ENCODE data around the gene ELMO3.

ELMO3 gene

GRCh38 chr16:67199808-67200198 is 872 bp downstream of the ELMO3 start:
- DNase-seq (ENCODE audit: low read depth), result no peak

DNA sequence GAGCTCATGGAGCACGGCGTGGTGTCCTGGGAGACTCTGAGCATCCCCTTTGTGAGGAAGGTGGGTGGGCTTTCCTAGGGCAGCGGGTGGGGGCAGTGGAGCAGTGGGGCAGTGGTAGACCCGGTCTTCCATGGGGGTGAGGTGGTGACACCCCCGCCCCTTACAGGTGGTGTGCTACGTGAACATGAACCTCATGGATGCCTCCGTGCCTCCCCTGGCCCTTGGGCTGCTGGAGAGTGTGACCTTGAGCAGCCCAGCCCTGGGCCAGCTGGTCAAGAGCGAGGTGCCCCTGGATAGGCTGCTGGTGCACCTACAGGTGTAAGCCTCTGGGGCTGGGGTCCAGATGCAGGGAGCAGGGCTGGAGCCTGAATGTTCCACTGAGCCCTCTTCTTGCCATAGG is 1.6 kb downstream of the ELMO3 start:
- no peak for DNase-seq (ENCODE audit: low read depth)

DNA sequence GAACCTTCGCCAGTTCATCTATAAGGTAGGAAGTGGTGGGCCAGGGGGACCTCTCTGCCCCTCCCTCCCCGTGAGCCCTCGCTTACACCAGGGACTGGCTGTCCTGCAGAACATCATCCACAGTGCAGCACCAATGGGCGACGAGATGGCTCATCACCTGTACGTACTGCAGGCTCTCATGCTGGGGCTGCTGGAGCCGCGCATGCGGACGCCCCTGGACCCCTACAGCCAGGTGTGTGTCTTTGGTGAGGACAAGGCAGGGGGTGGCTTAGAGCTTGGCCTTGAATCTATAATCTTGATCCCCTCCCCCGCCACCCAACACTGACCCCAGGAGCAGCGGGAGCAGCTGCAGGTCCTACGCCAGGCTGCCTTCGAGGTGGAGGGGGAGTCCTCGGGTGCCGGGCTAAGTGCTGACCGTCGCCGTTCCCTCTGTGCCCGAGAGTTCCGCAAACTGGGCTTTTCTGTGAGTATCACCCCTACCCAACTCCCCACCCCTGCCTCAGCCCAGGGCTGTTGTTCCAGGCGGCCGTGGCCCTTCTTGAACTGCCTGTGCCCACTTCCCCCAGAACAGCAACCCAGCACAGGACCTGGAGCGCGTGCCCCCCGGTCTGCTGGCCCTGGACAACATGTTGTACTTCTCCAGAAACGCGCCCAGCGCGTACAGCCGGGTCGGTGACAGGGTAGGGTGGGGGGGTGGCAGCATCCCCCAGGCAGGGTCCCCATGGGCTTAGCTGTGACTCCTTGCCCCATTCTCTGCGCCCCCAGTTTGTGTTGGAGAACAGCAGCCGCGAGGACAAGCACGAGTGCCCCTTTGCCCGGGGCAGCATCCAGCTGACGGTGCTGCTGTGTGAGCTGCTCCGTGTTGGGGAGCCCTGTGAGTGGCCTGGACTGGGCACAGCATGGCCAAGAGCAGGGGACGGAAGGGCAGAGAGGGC is 2.7 kb downstream of the ELMO3 start:
- DNase-seq (ENCODE audit: low read depth), result no peak

- DNase-seq (ENCODE audit: low read depth), result no peak
These were observed 3.5 kb downstream of the ELMO3 start for GRCh38 chr16:67202426-67202825.

GRCh38 chr16:67202956-67203493 is 4.1 kb downstream of the ELMO3 start:
- no peak for DNase-seq (ENCODE audit: low read depth)

DNA sequence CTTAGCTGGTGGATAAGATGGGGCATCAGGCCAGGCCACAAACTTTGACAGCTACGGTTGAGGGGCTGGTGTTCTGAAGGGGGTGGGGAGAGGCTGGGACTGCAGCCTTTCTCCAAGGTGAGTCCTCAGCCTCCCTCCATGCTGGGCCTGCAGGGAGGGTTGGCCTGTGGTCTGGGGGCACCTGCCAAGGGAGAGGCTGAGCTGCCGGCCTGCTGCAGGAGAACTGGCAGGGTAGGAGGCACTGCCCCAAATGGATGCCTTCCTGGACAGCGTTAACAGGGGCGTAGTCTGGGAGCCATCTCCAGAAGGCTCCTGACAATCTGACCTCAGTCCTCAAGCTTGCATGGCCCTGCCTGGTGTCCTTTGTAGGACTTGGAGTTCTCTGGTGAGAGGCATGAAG is 5.1 kb downstream of the ELMO3 start:
- DNase-seq (ENCODE audit: low read depth), result no peak

DNA sequence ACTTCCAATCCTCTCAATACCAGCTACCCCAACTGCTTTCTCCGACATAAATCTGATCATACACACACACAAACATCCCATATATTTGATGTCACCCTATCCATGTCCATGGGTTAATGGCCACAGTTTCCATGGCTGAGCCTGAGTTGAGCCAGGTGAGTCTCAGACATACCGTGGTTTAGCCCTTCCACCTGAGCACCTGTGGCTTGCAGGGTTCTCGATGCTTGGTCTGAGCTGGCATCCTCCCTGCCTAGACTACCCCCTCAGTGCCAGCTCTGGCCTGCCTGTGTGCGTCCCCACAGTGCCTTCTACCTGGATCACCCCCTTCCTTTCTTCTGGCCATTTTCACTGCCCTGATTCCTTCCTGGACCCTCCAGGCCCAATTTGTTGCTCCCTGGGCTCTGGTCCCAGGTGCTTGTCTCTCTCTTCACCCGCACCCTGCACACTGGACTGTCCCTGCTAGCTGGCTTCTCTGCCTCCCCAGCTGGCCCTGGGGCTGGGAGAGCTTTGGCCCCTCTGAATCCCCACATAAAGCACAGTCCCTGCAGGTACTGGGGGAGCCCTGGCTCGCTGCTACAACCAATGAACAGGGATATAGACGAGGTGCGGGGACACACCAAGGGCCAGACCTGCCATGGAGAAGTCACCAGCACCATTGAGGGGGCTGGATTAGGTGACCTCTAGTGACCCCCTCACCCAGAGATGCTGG is 7.4 kb downstream of the ELMO3 start:
- no peak for DNase-seq (ENCODE audit: low read depth)

- no peak for DNase-seq (ENCODE audit: low read depth)
These were observed 7.9 kb downstream of the ELMO3 start for GRCh38 chr16:67206838-67207248.

DNA sequence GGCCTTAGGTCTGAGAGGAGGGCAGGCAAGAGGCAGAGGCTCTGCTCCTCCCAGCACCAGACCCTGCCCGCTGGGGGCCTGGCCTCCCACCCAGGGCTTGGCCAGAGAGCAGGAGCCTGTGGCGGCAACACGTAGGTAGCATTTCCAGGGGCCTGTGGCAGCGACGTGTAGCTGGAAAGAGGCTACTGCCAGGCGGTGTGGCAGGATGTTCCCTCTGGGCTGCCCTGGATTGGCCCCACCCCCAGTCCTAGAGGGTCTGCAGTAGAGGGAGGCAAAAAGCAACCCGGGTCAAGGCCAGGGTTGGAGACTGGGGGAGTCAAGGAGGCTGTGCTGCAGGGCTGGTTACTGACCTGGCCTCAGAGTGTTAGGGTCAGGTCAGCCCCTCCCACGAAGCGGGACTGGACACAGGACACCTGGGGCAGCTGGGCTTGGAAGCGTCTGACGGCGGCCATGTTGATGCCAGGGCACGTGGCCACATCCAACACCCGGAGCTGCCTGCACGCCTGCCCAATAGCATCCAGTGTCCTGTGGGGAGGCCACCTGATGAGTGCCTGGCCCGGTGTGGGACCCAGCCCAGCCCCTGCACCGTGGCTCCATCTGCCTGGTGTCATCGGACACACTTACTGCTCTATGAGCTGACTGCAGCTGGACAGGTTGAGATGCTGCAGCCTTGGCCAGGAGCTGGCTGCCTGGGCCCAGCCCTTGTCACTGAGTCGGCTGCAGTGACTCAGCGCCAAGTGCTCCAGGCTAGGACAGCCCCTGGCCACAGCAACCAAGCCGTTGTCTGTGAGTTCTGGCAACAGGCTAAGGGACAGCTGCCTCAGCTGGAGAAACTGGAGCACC is 8.5 kb downstream of the ELMO3 start:
- peak; percentile 28 for DNase-seq (ENCODE audit: low read depth)

- no peak for DNase-seq (ENCODE audit: low read depth)
These were observed 9.4 kb downstream of the ELMO3 start for GRCh38 chr16:67208154-67208896.

DNA sequence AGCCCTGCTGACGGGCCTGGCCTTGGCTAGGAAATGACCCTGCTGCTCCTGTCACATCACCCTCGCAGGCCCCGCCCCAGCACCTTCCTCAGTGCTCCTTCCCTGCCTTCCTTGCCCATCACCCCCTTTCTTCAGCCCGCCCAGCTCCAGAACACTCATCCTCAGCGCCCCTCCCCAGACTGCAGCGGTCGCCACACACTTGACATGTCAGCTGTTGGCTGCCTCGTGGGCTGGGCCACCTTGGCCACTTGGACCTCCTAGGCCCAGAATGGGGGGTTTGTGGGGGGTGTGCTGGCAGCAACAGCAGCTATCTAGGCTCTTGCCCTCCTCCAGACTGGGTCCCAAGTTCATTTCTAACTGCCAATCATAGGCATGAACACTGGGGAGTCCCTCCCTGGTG is 10.6 kb downstream of the ELMO3 start:
- DNase-seq (ENCODE audit: low read depth), result no peak

GRCh38 chr16:67210069-67210937 is 11.4 kb downstream of the ELMO3 start:
- no peak for DNase-seq (ENCODE audit: low read depth)

- no peak for DNase-seq (ENCODE audit: low read depth)
These were observed 12.7 kb downstream of the ELMO3 start for GRCh38 chr16:67211674-67212073.

DNA sequence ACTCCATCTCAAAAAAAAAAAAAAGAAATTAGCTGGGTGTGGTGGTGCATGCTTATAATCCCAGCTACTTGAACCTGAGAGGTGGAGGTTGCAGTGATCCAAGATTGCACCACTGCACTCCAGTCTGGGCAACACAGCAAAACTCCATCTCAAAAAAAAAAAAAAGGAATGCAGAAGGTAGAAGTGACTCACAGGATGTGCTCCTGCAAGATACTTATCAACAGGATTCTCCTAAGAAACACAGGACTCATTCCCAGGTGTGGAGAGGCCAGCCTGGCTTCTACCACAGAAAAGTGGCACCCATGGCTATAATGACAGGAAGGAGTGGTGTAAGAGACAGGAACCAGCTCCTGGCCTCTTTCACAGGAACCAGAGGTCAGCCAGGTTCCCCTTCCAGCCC is 13.8 kb downstream of the ELMO3 start:
- DNase-seq (ENCODE audit: low read depth), result no peak

GRCh38 chr16:67213197-67214019 is 14.5 kb downstream of the ELMO3 start:
- DNase-seq (ENCODE audit: low read depth), result no peak

GRCh38 chr16:67215706-67216105 is 16.8 kb downstream of the ELMO3 start:
- DNase-seq (ENCODE audit: low read depth), result no peak

DNA sequence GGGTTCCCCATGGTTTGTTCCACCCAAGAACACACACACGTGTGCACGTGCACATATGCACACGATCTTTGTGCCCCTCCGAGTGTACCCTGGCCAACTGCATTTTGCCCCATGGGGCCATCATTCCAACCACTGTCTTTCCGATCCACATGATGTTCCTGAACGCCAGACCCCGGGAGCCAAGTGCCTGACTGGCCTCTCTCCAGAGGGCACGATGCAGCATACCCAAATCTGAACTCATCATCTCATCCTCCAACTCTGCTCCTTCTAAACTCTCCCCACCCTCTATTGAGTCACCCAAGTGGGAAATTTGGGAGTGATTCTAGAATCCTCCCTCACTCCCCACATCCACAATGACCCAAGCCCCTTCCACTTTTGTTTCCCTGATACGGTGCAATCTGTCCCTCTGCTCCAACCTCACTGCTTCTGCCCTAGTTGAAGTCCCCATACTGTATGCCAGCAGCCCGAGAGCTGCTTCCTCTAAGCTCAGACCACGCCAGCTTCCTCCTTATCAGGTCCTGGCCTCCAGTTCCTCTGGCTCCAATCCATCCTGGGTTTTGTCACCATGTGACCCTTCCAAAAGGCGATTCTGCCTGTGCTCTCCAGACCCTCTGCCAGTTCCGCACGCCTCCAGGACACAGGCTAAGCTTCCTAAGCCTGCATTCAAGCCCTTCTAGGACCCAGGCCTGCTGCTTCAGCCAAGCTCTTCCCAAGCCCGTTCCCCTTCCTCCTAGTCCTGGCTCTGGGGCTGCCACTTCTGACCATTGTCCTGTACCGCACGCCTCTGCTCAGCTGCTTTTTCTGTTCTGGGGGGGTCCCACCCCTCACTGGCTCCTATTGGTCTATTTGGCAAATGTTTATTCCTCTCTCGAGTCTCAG is 17.9 kb downstream of the ELMO3 start:
- no peak for DNase-seq (ENCODE audit: low read depth)

DNA sequence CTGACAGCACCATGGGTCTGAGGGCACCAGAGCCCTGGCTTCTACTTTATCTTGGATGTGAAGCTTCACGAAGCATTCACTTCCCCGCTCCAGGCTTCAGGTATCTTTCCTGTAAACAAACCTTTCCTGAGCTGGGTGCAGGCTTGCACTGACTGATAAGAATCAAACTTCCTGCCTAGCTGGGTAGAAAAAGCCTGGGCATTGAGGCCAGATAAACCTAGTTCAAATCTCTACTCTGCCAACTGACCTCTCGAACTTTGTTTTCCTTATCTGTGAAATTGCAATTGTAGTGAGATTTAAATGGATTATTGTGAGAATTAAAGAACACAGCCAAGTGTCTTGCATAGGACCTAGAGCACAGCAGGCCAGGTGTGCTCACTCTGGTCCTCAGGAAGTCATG is 25.1 kb downstream of the ELMO3 start:
- no peak for DNase-seq (ENCODE audit: low read depth)

Data from fibroblast of gingiva (primary cell).